HEK293 (cell line): ENCODE measurements around the gene PTPRN2.
A peak's percentile ranks its signal among the peaks of the same experiment; 100 is the strongest.

Experiments used
- CTCF ChIA-PET: fragments of 350-600 bp; formaldehyde crosslinking; extraction: SDS; loops from one replicate; lab custom pipeline; 2021; ENCODE audit warnings: antibody characterized with exemption; lab: Yijun Ruan, JAX
- POLR2A ChIA-PET: fragments of 300-600 bp; formaldehyde crosslinking; extraction: SDS; loops from one replicate; lab custom pipeline; 2020; ENCODE audit warnings: antibody characterized with exemption, inconsistent platforms; lab: Yijun Ruan, JAX
- H3K27ac ChIP-seq: fragments of 200-500 bp; sonication (Bioruptor generic); 2 replicates; pipeline ENCODE4 v1.5.1; 2014; ENCODE audit warnings: low read depth, low read length, control low read depth, inconsistent platforms; ENCODE audit errors: extremely low read depth
- H3K36me3 ChIP-seq, 2 experiments: fragments of 200-500 bp in 1 of 2; sonication (Bioruptor generic) in 1 of 2; 1 replicate in 1 of 2; 2 replicates in 1 of 2; pipeline ENCODE4 v1.5.1; 2014 to 2017; ENCODE audit warnings: inconsistent platforms in 2 of 2, low read length in 2 of 2; ENCODE audit not compliant: control insufficient read depth in 2 of 2, insufficient read depth in 1 of 2
- H3K4me1 ChIP-seq: fragments of 200-500 bp; sonication (Bioruptor generic); 2 replicates; pipeline ENCODE4 v1.5.1; 2014; ENCODE audit warnings: mild to moderate bottlenecking, low read length, inconsistent platforms; ENCODE audit not compliant: control insufficient read depth, insufficient read depth
- H3K4me3 ChIP-seq: 2 replicates; pipeline ENCODE4 v1.5.1; 2011; ENCODE audit warnings: low read depth, mild to moderate bottlenecking, control low read depth, low read length, moderate library complexity
- H3K9me3 ChIP-seq: fragments of 200-500 bp; sonication (Bioruptor generic); 2 replicates; pipeline ENCODE4 v1.5.1; 2014; ENCODE audit warnings: low read depth, low read length, inconsistent platforms; ENCODE audit not compliant: control insufficient read depth, insufficient read depth
- SCRT2 ChIP-seq: fragments of 450-650 bp; formaldehyde crosslinking; IDR thresholded peaks from 2 replicates; pipeline ENCODE4 v1.5.1; 2016; ENCODE audit warnings: missing biosample characterization, missing genetic modification characterization
- YY1 ChIP-seq: fragments of 450-650 bp; formaldehyde crosslinking; IDR thresholded peaks from 2 replicates; pipeline ENCODE4 v1.5.1; 2018; ENCODE audit warnings: missing biosample characterization, missing genetic modification characterization
- ZIC2 ChIP-seq: fragments of 450-650 bp; formaldehyde crosslinking; IDR thresholded peaks from 2 replicates; pipeline ENCODE4 v1.5.1; 2016; ENCODE audit warnings: missing biosample characterization, missing genetic modification characterization
- ZNF133 ChIP-seq: fragments of 450-650 bp; formaldehyde crosslinking; IDR thresholded peaks from 2 replicates; pipeline ENCODE4 v1.5.1; 2016; ENCODE audit warnings: missing biosample characterization, missing genetic modification characterization
- ZNF274 ChIP-seq, 2 experiments: fragments of 200-500 bp in 1 of 2; fragments of 450-650 bp in 1 of 2; sonication (Bioruptor generic) in 1 of 2; formaldehyde crosslinking in 1 of 2; IDR thresholded peaks; 2 replicates each; pipeline versions ENCODE4 v1.5.1 to v1.6.1; 2014 to 2016; ENCODE audit warnings: borderline replicate concordance in 1 of 2, inconsistent platforms in 1 of 2, low read length in 1 of 2, missing biosample characterization in 1 of 2, missing genetic modification characterization in 1 of 2
- ZNF350 ChIP-seq: fragments of 450-650 bp; formaldehyde crosslinking; IDR thresholded peaks from 2 replicates; pipeline ENCODE4 v1.5.0; 2017; ENCODE audit warnings: missing biosample characterization, mild to moderate bottlenecking, missing genetic modification characterization
- ZNF48 ChIP-seq: fragments of 450-650 bp; formaldehyde crosslinking; IDR thresholded peaks from 2 replicates; pipeline ENCODE4 v1.5.1; 2016; ENCODE audit warnings: missing biosample characterization, missing genetic modification characterization
- ZNF626 ChIP-seq: fragments of 450-650 bp; sonication (Bioruptor Pico); formaldehyde crosslinking; IDR thresholded peaks from 2 replicates; pipeline ENCODE4 v1.5.1; 2018; ENCODE audit warnings: missing biosample characterization, missing genetic modification characterization, inconsistent platforms
- TF ChIP-seq, protein P1 (sequence below): fragments of 450-650 bp; formaldehyde crosslinking; IDR thresholded peaks from 2 replicates; pipeline ENCODE4 v1.5.1; 2016; ENCODE audit warnings: missing biosample characterization, missing genetic modification characterization
- TF ChIP-seq, protein P2 (sequence below): fragments of 450-650 bp; formaldehyde crosslinking; IDR thresholded peaks from 2 replicates; pipeline ENCODE4 v1.5.1; 2016; ENCODE audit warnings: missing biosample characterization, missing genetic modification characterization
- TF ChIP-seq, protein P3 (sequence below): fragments of 450-650 bp; formaldehyde crosslinking; IDR thresholded peaks from 2 replicates; pipeline ENCODE4 v1.5.1; 2016; ENCODE audit warnings: missing biosample characterization, missing genetic modification characterization
- TF ChIP-seq, protein P4 (sequence below): fragments of 450-650 bp; formaldehyde crosslinking; IDR thresholded peaks from 2 replicates; pipeline ENCODE4 v1.5.1; 2016; ENCODE audit warnings: missing biosample characterization, missing genetic modification characterization
- TF ChIP-seq, protein P5 (sequence below): fragments of 450-650 bp; formaldehyde crosslinking; IDR thresholded peaks from 2 replicates; pipeline ENCODE4; 2016; ENCODE audit warnings: missing biosample characterization, missing genetic modification characterization
- TF ChIP-seq, protein P6 (sequence below): fragments of 450-650 bp; formaldehyde crosslinking; IDR thresholded peaks from 2 replicates; pipeline ENCODE4 v1.5.1; 2016; ENCODE audit warnings: missing biosample characterization, missing genetic modification characterization
- TF ChIP-seq, protein P7 (sequence below): fragments of 450-650 bp; formaldehyde crosslinking; IDR thresholded peaks from 2 replicates; pipeline ENCODE4 v1.5.1; 2016; ENCODE audit warnings: missing biosample characterization, missing genetic modification characterization

PTPRN2 gene

DNA sequence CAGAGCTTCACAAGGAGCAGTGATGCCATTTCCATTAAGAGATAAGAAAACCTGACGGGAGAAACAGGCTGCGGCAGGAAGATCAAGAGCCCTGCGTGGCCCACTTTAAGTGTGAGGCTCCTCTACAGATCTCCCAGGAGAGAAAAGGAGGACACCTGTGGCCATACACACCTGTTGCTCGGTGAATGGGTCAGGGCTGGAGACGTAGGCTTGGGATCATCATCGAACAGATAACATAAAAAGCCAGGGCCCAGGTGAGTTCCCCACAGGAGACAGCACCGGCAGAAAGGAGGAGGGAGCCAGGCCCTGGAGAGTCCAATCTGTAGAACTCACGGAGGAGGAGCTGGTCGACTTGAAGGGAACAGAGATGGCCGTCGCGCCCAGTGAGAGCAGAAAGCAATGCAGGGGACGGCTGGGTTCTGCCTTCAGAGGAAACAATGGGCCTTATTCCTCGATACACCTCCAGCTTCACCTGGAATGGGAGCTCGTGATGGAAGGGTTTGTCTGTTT, 694.0 kb downstream of the PTPRN2 start (continued):
- peak; percentile 84 for TF ChIP-seq SCRT2 (tag by site-specific recombination)
- TF ChIP-seq, protein P1, sequence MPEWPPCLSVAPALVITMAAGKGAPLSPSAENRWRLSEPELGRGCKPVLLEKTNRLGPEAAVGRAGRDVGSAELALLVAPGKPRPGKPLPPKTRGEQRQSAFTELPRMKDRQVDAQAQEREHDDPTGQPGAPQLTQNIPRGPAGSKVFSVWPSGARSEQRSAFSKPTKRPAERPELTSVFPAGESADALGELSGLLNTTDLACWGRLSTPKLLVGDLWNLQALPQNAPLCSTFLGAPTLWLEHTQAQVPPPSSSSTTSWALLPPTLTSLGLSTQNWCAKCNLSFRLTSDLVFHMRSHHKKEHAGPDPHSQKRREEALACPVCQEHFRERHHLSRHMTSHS, result no peak

DNA sequence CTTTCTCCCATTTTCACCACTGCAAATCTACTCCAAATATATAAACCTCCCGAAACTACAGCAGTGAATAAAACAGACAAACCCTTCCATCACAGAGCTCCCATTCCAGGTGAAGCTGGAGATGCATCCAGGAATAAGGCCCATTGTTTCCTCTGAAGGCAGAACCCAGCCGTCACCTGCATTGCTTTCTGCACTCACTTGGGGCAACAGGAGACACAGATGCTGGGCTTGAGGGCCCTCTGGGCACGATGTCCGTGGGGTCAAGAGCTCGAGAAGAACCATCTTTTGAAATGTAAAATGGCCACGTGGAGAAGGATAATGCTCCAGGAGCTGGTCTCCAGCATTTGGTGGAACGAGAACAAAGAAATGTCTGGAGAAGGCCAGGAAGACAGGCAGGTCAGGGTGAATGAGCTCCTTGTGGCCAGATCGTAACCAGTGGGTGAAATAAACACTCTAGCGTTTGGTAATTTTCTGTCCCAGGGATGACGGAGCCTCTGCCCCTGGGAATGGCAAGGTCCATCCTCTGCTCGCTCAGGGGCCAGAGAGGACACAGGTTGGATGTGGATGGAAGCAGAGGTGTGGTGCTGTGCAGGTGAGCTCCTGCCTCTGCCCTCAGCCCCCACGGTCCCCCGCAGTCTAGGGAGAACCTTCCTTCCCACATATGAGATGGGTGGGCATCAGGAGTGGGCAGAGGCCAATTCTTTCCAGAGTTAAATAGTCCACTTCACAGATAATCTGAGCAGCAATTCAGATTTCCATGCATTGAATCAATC, 694.7 kb downstream of the PTPRN2 start:
- H3K4me1 ChIP-seq, result no peaks in the 10 kb centered on the region
- no peak overlapping the region for H3K27ac ChIP-seq
- POLR2A ChIA-PET, result no interaction called here
- TF ChIP-seq, protein P2, sequence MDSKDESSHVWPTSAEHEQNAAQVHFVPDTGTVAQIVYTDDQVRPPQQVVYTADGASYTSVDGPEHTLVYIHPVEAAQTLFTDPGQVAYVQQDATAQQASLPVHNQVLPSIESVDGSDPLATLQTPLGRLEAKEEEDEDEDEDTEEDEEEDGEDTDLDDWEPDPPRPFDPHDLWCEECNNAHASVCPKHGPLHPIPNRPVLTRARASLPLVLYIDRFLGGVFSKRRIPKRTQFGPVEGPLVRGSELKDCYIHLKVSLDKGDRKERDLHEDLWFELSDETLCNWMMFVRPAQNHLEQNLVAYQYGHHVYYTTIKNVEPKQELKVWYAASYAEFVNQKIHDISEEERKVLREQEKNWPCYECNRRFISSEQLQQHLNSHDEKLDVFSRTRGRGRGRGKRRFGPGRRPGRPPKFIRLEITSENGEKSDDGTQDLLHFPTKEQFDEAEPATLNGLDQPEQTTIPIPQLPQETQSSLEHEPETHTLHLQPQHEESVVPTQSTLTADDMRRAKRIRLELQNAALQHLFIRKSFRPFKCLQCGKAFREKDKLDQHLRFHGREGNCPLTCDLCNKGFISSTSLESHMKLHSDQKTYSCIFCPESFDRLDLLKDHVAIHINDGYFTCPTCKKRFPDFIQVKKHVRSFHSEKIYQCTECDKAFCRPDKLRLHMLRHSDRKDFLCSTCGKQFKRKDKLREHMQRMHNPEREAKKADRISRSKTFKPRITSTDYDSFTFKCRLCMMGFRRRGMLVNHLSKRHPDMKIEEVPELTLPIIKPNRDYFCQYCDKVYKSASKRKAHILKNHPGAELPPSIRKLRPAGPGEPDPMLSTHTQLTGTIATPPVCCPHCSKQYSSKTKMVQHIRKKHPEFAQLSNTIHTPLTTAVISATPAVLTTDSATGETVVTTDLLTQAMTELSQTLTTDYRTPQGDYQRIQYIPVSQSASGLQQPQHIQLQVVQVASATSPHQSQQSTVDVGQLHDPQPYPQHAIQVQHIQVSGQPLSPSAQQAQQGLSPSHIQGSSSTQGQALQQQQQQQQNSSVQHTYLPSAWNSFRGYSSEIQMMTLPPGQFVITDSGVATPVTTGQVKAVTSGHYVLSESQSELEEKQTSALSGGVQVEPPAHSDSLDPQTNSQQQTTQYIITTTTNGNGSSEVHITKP (tag by site-specific recombination), result no peak
- no peak for TF ChIP-seq ZIC2 (tag by site-specific recombination)
- TF ChIP-seq ZNF48 (tag by site-specific recombination), result no peak
- TF ChIP-seq, all 188 proteins: peak for 0
- CTCF ChIA-PET, result no interaction called here
- no peaks in the 10 kb centered on the region for H3K9me3 ChIP-seq
- no peak overlapping the region for H3K4me3 ChIP-seq
- no peaks in the 10 kb centered on the region for H3K36me3 ChIP-seq

DNA sequence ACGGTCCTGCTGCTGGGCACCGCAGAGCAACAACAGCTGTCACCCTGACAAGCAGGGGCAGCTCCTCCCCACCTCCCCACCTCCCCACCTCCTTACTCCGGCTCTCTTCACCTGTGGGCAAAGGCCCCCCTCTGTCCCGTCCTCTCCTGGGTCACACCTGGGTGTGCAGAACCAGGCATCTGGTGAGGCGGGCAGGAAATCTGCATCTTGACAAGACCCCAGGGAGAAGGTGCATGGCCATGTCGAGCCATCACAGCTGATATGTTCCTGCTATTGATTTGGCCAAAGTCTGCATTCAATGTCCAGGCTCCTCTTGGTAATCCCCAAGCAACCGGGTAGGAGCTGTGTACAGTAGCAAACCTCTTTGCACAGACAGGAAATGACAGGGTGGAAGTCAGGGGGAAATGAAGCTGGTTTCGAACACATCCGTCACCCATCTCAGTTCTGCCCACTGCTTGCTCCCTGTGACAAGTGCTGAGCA, 696.7 kb downstream of the PTPRN2 start:
- H3K27ac ChIP-seq, result no peak overlapping the region
- H3K4me3 ChIP-seq, result no peak overlapping the region
- H3K9me3 ChIP-seq, result no peaks in the 10 kb centered on the region
- no peaks in the 10 kb centered on the region for H3K4me1 ChIP-seq
- ChIA-PET CTCF (no interaction called here), POLR2A (no interaction called here)
- H3K36me3 ChIP-seq, result no peaks in the 10 kb centered on the region
- TF ChIP-seq, protein P3, sequence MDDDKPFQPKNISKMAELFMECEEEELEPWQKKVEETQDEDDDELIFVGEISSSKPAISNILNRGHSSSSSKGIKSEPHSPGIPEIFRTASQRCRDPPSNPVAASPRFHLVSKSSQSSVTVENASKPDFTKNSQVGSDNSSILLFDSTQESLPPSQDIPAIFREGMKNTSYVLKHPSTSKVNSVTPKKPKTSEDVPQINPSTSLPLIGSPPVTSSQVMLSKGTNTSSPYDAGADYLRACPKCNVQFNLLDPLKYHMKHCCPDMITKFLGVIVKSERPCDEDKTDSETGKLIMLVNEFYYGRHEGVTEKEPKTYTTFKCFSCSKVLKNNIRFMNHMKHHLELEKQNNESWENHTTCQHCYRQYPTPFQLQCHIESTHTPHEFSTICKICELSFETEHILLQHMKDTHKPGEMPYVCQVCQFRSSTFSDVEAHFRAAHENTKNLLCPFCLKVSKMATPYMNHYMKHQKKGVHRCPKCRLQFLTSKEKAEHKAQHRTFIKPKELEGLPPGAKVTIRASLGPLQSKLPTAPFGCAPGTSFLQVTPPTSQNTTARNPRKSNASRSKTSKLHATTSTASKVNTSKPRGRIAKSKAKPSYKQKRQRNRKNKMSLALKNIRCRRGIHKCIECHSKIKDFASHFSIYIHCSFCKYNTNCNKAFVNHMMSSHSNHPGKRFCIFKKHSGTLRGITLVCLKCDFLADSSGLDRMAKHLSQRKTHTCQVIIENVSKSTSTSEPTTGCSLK (tag by site-specific recombination), result no peak
- TF ChIP-seq, protein P4, sequence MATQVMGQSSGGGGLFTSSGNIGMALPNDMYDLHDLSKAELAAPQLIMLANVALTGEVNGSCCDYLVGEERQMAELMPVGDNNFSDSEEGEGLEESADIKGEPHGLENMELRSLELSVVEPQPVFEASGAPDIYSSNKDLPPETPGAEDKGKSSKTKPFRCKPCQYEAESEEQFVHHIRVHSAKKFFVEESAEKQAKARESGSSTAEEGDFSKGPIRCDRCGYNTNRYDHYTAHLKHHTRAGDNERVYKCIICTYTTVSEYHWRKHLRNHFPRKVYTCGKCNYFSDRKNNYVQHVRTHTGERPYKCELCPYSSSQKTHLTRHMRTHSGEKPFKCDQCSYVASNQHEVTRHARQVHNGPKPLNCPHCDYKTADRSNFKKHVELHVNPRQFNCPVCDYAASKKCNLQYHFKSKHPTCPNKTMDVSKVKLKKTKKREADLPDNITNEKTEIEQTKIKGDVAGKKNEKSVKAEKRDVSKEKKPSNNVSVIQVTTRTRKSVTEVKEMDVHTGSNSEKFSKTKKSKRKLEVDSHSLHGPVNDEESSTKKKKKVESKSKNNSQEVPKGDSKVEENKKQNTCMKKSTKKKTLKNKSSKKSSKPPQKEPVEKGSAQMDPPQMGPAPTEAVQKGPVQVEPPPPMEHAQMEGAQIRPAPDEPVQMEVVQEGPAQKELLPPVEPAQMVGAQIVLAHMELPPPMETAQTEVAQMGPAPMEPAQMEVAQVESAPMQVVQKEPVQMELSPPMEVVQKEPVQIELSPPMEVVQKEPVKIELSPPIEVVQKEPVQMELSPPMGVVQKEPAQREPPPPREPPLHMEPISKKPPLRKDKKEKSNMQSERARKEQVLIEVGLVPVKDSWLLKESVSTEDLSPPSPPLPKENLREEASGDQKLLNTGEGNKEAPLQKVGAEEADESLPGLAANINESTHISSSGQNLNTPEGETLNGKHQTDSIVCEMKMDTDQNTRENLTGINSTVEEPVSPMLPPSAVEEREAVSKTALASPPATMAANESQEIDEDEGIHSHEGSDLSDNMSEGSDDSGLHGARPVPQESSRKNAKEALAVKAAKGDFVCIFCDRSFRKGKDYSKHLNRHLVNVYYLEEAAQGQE (tag by site-specific recombination), result no peak
- TF ChIP-seq ZNF350 (tag by site-specific recombination), result no peak
- TF ChIP-seq YY1 (tag by site-specific recombination), result no peak
- TF ChIP-seq ZNF274 (IDR thresholded peaks at IDR 0.05; ENCODE audit: low read length), result no peak
- TF ChIP-seq ZNF274 (tag by site-specific recombination; IDR thresholded peaks at IDR 0.05; ENCODE audit: borderline replicate concordance), result no peak
- TF ChIP-seq ZNF626, result no peak
- TF ChIP-seq, protein P5, sequence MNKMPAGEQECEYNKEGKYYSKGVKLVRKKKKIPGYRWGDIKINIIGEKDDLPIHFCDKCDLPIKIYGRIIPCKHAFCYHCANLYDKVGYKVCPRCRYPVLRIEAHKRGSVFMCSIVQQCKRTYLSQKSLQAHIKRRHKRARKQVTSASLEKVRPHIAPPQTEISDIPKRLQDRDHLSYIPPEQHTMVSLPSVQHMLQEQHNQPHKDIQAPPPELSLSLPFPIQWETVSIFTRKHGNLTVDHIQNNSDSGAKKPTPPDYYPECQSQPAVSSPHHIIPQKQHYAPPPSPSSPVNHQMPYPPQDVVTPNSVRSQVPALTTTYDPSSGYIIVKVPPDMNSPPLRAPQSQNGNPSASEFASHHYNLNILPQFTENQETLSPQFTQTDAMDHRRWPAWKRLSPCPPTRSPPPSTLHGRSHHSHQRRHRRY (tag by site-specific recombination), result no peak
- TF ChIP-seq, protein P6, sequence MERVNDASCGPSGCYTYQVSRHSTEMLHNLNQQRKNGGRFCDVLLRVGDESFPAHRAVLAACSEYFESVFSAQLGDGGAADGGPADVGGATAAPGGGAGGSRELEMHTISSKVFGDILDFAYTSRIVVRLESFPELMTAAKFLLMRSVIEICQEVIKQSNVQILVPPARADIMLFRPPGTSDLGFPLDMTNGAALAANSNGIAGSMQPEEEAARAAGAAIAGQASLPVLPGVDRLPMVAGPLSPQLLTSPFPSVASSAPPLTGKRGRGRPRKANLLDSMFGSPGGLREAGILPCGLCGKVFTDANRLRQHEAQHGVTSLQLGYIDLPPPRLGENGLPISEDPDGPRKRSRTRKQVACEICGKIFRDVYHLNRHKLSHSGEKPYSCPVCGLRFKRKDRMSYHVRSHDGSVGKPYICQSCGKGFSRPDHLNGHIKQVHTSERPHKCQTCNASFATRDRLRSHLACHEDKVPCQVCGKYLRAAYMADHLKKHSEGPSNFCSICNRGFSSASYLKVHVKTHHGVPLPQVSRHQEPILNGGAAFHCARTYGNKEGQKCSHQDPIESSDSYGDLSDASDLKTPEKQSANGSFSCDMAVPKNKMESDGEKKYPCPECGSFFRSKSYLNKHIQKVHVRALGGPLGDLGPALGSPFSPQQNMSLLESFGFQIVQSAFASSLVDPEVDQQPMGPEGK (tag by site-specific recombination), result no peak
- TF ChIP-seq, protein P7, sequence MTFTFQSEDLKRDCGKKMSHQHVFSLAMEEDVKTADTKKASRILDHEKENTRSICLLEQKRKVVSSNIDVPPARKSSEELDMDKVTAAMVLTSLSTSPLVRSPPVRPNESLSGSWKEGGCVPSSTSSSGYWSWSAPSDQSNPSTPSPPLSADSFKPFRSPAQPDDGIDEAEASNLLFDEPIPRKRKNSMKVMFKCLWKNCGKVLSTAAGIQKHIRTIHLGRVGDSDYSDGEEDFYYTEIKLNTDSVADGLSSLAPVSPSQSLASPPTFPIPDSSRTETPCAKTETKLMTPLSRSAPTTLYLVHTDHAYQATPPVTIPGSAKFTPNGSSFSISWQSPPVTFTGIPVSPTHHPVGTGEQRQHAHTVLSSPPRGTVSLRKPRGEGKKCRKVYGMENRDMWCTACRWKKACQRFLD (tag by site-specific recombination), result no peak
- no peak for TF ChIP-seq ZNF133
